IMR-90 (cell line): Measurements from ENCODE around the gene ZFPM1. TPM values are rescaled to one million over a fixed set of nuclear protein-coding genes. Genes with fewer than 3 reads are reported as not detected.

Experiments
- ATAC-seq: fragments of 200-7000 bp; cut with Tn5 transposase; 2 replicates; pipeline ENCODE4 v1.9.1; 2020; ENCODE audit warnings: low read depth, mild to moderate bottlenecking, moderate library complexity
- BruUV-seq: library from RNA; stranded (reverse); fragments of 400-500 nt; replicated peaks from 2 replicates; lab custom pipeline; 2021; lab: Mats Ljungman, UMichigan
- CTCF ChIA-PET: fragments of 300-600 bp; formaldehyde crosslinking; extraction: SDS; loops from one replicate; lab custom pipeline; 2021; ENCODE audit warnings: antibody characterized with exemption; lab: Yijun Ruan, JAX
- POLR2A ChIA-PET: fragments of 300-600 bp; sonication (Branson Sonifier 250); formaldehyde crosslinking; loops from one replicate; lab custom pipeline; 2022; ENCODE audit warnings: antibody characterized with exemption; ENCODE audit not compliant: unreplicated experiment; lab: Charles Lee
- DNase-seq: peaks from one replicate; pipeline ENCODE4 v3.0.0; 2013
- H2AFZ ChIP-seq: replicated peaks from 2 replicates; pipeline ENCODE3; 2013; ENCODE audit warnings: low read length, mild to moderate bottlenecking; ENCODE audit not compliant: poor library complexity
- H2AK5ac ChIP-seq: 2 replicates; pipeline ENCODE4 v1.6.1; 2013; ENCODE audit warnings: low read depth, low read length, inconsistent platforms
- H2AK9ac ChIP-seq: replicated peaks from 2 replicates; pipeline ENCODE3; 2013; ENCODE audit warnings: mild to moderate bottlenecking, low read depth, low read length, moderate library complexity; ENCODE audit not compliant: poor library complexity
- H2BK120ac ChIP-seq: 2 replicates; pipeline ENCODE4 v1.6.1; 2013; ENCODE audit warnings: low read depth, low read length, inconsistent platforms
- H2BK15ac ChIP-seq: 3 replicates; pipeline ENCODE4 v1.6.1; 2013; ENCODE audit warnings: low read depth, low read length, inconsistent platforms
- H2BK20ac ChIP-seq: 2 replicates; pipeline ENCODE4 v1.6.1; 2013; ENCODE audit warnings: low read depth, mild to moderate bottlenecking, inconsistent platforms, low read length, moderate library complexity
- H2BK5ac ChIP-seq: 2 replicates; pipeline ENCODE4 v1.6.1; 2013; ENCODE audit warnings: mild to moderate bottlenecking, low read depth, low read length, inconsistent platforms; ENCODE audit not compliant: poor library complexity, severe bottlenecking
- H3K14ac ChIP-seq: replicated peaks from 2 replicates; pipeline ENCODE4 v1.6.1; 2013; ENCODE audit warnings: low read depth, low read length, inconsistent platforms
- H3K18ac ChIP-seq: 2 replicates; pipeline ENCODE4 v1.6.1; 2013; ENCODE audit warnings: low read depth, low read length, control low read depth
- H3K23ac ChIP-seq: 2 replicates; pipeline ENCODE4 v1.6.1; 2013; ENCODE audit warnings: low read depth, low read length, inconsistent platforms
- H3K27ac ChIP-seq: 2 replicates; pipeline ENCODE4 v1.5.1; 2013; ENCODE audit warnings: mild to moderate bottlenecking, control low read depth, low read length; ENCODE audit not compliant: insufficient read depth
- H3K27me3 ChIP-seq: 2 replicates; pipeline ENCODE4 v1.6.1; 2013; ENCODE audit warnings: low read length; ENCODE audit not compliant: control insufficient read depth, insufficient read depth
- H3K36me3 ChIP-seq: 2 replicates; pipeline ENCODE4 v1.6.1; 2013; ENCODE audit warnings: low read length, mixed read lengths; ENCODE audit not compliant: control insufficient read depth, insufficient read depth
- H3K4ac ChIP-seq: 2 replicates; pipeline ENCODE4 v1.6.1; 2013; ENCODE audit warnings: low read depth, low read length, inconsistent platforms
- H3K4me1 ChIP-seq: 2 replicates; pipeline ENCODE4 v1.6.1; 2013; ENCODE audit warnings: low read length, mixed read lengths; ENCODE audit not compliant: control insufficient read depth, insufficient read depth
- H3K4me2 ChIP-seq: 2 replicates; pipeline ENCODE4 v1.6.1; 2013; ENCODE audit warnings: low read depth, mild to moderate bottlenecking, control low read depth, low read length, moderate library complexity
- H3K4me3 ChIP-seq: 2 replicates; pipeline ENCODE4 v1.5.1; 2013; ENCODE audit warnings: low read depth, mild to moderate bottlenecking, control low read depth, low read length, moderate library complexity; ENCODE audit not compliant: insufficient read depth
- H3K56ac ChIP-seq: 2 replicates; pipeline ENCODE4 v1.6.1; 2013; ENCODE audit warnings: low read length, inconsistent platforms; ENCODE audit not compliant: insufficient read depth; ENCODE audit errors: extremely low read depth
- H3K79me1 ChIP-seq, 2 experiments: 2 replicates each; pipeline ENCODE4 v1.6.1; 2013; ENCODE audit warnings: low read length in 2 of 2, inconsistent platforms in 1 of 2, low read depth in 1 of 2
- H3K9ac ChIP-seq: 2 replicates; pipeline ENCODE4 v1.6.1; 2013; ENCODE audit warnings: low read depth, low read length, control low read depth
- H3K9me1 ChIP-seq: 2 replicates; pipeline ENCODE4 v1.6.1; 2013; ENCODE audit warnings: low read length, inconsistent platforms; ENCODE audit not compliant: insufficient read depth
- H3K9me3 ChIP-seq: 2 replicates; pipeline ENCODE4 v1.6.1; 2013; ENCODE audit warnings: low read length; ENCODE audit not compliant: control insufficient read depth, insufficient read depth
- H4K20me1 ChIP-seq: 2 replicates; pipeline ENCODE4 v1.6.1; 2013; ENCODE audit warnings: low read length, inconsistent platforms; ENCODE audit not compliant: insufficient read depth
- H4K5ac ChIP-seq: 2 replicates; pipeline ENCODE4 v1.6.1; 2013; ENCODE audit warnings: mild to moderate bottlenecking, low read depth, low read length, control low read depth
- H4K8ac ChIP-seq, 2 experiments: 2 replicates each; pipeline ENCODE4 v1.6.1; 2013; ENCODE audit warnings: low read depth in 2 of 2, low read length in 2 of 2, control low read depth in 1 of 2, inconsistent platforms in 1 of 2
- H4K91ac ChIP-seq: 2 replicates; pipeline ENCODE4 v1.6.1; 2013; ENCODE audit warnings: low read depth, low read length, inconsistent platforms; ENCODE audit not compliant: insufficient read depth
- NFE2L2 ChIP-seq: fragments of 150-350 bp; IDR thresholded peaks from 2 replicates; pipeline ENCODE4 v1.6.1; 2016; ENCODE audit warnings: low read depth, mild to moderate bottlenecking, low read length
- WGBS, 2 experiments: methylation state at CpG; one replicate each; pipeline versions ENCODE4 v1.1.5 to v1.1.7; 2013; ENCODE audit warnings: missing lambda C conversion rate in 2 of 2; ENCODE audit not compliant: insufficient read length in 1 of 2; ENCODE audit errors: extremely low coverage in 2 of 2; 5-methylcytosine and 5-hydroxymethylcytosine counted together
- dilution Hi-C: fragments of 300-500 bp; cut with HindIII; formaldehyde crosslinking; loops from one replicate; pipeline ENCODE4 v1.14.3; 2018; ENCODE audit warnings: low sequenced_read_pairs; ENCODE audit not compliant: unreplicated experiment
- in situ Hi-C: fragments of 300-500 bp; cut with MboI; formaldehyde crosslinking; loops from 3 replicates; pipeline ENCODE4 v1.14.3; 2019; ENCODE audit warnings: low sequenced_read_pairs, inconsistent platforms, mixed read lengths
- intact Hi-C: fragments of 100-400 bp; cut with micrococcal nuclease; formaldehyde crosslinking; loops from 2 replicates; pipeline ENCODE4 v1.10.0; 2022
- polyA plus RNA-seq, 3 experiments: library from polyadenylated mRNA; depleted of rRNA; stranded (reverse); fragments of >200 nt; gene quantifications; 2 replicates each; pipeline ENCODE4 v1.2.3, GENCODE V29; 2012; ENCODE audit warnings: low replicate concordance in 1 of 3
- total RNA-seq: library from RNA; depleted of rRNA; stranded (reverse); fragments of >200 nt; gene quantifications from 2 replicates; pipeline ENCODE4 v1.2.3, GENCODE V29; 2012
- TF ChIP-seq, protein P1 (sequence below): fragments of 150-350 bp; IDR thresholded peaks from 2 replicates; pipeline ENCODE4 v1.6.1; 2016; ENCODE audit warnings: low read depth, mild to moderate bottlenecking, low read length, moderate library complexity, borderline replicate concordance

The ZFPM1 gene
- total and polyA plus RNA-seq, 2 of the 4 experiments (the other 2 are of a cell fraction): 0.36 to 1.1 TPM

DNA sequence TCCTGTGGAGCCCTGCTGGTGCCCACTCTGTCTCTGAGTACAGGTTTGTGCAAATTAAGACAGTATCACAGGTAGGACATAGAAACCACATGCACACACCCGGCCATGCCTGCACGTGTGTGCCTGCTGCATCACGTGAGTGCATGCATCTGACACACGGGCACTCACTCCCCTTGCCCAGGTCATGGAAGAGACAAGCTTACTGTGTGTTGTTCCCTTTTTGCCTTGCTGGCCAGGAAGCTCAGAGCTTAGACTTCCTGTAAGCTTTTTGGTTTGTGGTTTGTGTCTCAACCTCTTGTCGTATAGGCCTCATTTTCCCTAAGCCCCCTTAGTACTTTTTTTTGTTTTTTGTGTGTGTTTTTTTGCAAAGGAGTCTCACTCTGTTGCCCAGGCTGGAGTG is 45.3 kb upstream of the ZFPM1 start:
- no peak overlapping the region for H2BK120ac ChIP-seq
- no peak overlapping the region for H2BK5ac ChIP-seq
- intact Hi-C loops: no loop called here

More for the DNA sequence above, 45.3 kb upstream of the ZFPM1 start:
- Histone ChIP-seq H3K4me1 (peaks cover 22% of the 10 kb centered on the region; the same call in 1 of the 2 replicates), H3K36me3 (peaks cover 50% of the 10 kb centered on the region), H3K27me3 (no peaks in the 10 kb centered on the region), H2BK15ac (no peak overlapping the region), H3K27ac (no peak overlapping the region), H3K4me2 (no peak overlapping the region), H3K18ac (no peak overlapping the region), H3K79me1 (peaks cover 25 to 90% of the 10 kb centered on the region in 2 experiments; a peak in 3 of 4 replicates), H3K9me3 (no peaks in the 10 kb centered on the region), H2AK5ac (no peak overlapping the region), H4K91ac (no peak overlapping the region), H2BK20ac (no peak overlapping the region), H4K8ac (0 out of 4 replicates have a peak overlapping the region, but pooled peaks of 1 of the 2 experiments have one; percentile 38), H4K20me1 (peaks cover 100% of the 10 kb centered on the region), H2AFZ (no peak overlapping the region), H2AK9ac (no peak overlapping the region), H3K9me1 (peaks cover 27% of the 10 kb centered on the region), H3K4me3 (no peak overlapping the region), H3K56ac (no peak overlapping the region), H3K9ac (no peak overlapping the region), H3K23ac (no peak overlapping the region), H3K14ac (no peak overlapping the region), H4K5ac (no peak overlapping the region), H3K4ac (no peak overlapping the region)
- DNase-seq (no peak), ATAC-seq (no peak)
- TF ChIP-seq, protein P1, sequence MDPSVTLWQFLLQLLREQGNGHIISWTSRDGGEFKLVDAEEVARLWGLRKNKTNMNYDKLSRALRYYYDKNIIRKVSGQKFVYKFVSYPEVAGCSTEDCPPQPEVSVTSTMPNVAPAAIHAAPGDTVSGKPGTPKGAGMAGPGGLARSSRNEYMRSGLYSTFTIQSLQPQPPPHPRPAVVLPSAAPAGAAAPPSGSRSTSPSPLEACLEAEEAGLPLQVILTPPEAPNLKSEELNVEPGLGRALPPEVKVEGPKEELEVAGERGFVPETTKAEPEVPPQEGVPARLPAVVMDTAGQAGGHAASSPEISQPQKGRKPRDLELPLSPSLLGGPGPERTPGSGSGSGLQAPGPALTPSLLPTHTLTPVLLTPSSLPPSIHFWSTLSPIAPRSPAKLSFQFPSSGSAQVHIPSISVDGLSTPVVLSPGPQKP: no peak
- no peak for TF ChIP-seq NFE2L2
- ChIA-PET CTCF (no interaction called here), POLR2A (no interaction called here)
- in situ Hi-C loops: no loop called here
- dilution Hi-C loops: no loop called here
- BruUV-seq: no TSS peak
- WGBS, 2 experiments: 100% methylated on average over 1 of the region's 5 CpGs; no CpG with 5 or more reads in 1 of the 2 experiments
